GM19397 (cell line): ENCODE data around the gene CACNB3.
A peak's percentile ranks its signal among the peaks of the same experiment; 100 is the strongest.

Source experiments
- ATAC-seq: cut with Tn5 transposase; IDR thresholded peaks from one replicate; pipeline ENCODE4 v1.9.1; 2021; ENCODE audit warnings: mild to moderate bottlenecking, moderate library complexity; ENCODE audit not compliant: unreplicated experiment

CACNB3 gene

DNA sequence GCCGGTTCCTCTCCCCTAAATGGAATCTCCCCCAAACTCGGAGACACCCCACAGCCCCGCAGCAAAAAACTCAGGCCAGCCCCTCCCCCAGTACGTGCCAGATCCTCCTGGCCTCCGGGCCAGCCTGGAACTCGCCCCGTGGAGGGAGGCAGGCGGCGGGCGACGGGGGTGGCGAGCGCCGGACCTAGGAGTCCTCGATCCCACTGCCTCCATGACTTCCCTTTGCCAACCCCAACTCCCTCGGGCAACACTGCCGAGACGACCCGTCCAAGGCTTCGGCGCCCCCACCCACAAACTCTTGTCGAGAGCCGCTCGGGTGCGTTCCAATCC lies 29.8 kb upstream of the CACNB3 start:
- no peak for ATAC-seq

GRCh38 chr12:48788854-48789775 lies 29.2 kb upstream of the CACNB3 start, which contains the start of gene ADCY6:
Gene ADCY6 (minus strand): TSS chr12:48789089. CDS start chr12:48783434, 5,655 bp downstream.
- ATAC-seq, result no peak

- no peak for ATAC-seq
Measured at GRCh38 chr12:48789858-48790326, 28.4 kb upstream of the CACNB3 start.

DNA sequence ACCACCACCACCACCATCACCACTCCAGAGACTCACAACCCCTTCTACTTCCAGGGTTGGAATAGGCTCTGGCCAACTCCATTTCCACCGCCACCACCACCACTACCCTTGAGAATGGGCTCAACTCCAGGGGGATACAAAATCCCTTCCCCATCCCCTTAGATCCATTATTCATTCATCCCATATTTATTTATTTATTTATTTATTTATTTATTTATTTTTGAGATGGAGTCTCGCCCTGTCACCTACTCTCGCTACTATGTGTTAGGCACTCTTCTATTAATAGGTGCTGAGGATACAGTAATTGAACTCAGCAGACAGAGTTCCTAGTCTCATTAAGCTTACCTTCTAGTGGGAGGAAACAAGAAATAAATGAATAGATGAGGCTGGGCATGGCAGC lies 24.6 kb upstream of the CACNB3 start:
- no peak for ATAC-seq

- ATAC-seq, result no peak
Measured at GRCh38 chr12:48794870-48795269, 23.4 kb upstream of the CACNB3 start.

DNA sequence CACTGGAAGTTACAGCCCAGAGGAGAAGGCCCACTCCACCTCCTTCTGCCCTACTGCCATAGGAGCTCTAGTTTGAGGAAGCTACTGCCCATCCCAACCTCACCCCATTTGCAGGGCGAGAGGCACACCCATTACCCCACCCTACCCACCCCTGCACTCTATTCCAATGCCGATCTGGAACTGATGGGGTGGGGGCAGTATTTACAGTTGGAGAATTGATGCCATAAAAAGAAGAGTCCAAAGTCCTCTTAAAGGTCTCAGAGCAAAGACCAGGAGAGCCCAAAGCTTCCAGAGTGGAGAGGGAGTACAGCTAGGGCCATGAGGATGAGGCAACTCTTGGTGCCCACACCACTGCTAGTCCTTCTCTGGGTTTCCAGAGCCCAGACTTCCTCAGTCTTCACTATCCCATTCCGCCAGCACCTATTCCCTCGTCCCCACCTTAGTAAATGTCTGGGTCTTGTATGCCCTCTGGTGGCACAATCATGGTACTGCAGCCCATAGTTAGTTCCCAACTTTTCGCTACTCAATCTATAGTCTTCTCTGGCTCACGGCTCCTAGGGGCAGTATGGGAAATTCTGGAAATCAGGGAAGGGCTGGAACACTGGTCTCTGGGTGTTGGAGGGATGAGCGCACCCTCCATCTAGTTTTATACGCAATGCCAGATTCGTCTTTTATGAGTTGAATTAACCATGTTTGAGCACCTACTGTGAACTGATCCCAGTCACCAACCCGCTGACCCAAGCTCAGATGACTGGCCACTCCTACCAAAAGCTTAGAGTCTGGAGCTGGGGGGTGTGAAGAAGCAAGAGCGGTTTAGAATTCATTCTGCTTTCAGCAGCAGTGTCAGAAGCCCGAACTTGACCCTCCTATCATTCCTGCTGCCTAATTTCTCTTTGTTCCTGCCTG lies 22.5 kb upstream of the CACNB3 start:
- ATAC-seq, result no peak

GRCh38 chr12:48796976-48797375 lies 21.3 kb upstream of the CACNB3 start:
- no peak for ATAC-seq

GRCh38 chr12:48800457-48800856 lies 17.8 kb upstream of the CACNB3 start:
- no peak for ATAC-seq

DNA sequence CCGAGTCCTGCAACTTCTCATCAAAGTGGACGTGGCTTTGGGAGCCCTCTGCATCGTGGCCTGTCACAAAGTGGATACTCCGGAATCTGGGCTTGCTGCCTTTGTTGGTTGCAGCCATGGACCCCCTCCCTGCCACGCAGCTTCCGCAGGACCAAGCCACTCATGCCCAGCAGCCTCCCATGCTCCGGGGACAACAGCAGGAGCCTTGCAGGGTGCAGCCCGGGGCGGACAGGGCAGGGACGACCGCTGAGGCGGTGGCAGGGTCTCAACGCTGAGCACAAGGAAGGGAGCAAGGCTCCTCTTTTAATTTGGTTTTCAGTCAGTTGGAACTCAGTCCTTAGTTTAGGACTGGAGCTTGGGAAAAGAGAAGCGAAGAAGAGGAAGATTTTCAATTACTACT lies 17.3 kb upstream of the CACNB3 start:
- ATAC-seq, result no peak

GRCh38 chr12:48803675-48804074 lies 14.6 kb upstream of the CACNB3 start:
- ATAC-seq, result no peak

GRCh38 chr12:48807981-48808380 lies 10.3 kb upstream of the CACNB3 start:
- ATAC-seq, result no peak

- ATAC-seq, result no peak
Measured at GRCh38 chr12:48810903-48811431, 7.3 kb upstream of the CACNB3 start.

GRCh38 chr12:48811437-48812090 lies 6.7 kb upstream of the CACNB3 start:
- ATAC-seq, result no peak

- ATAC-seq, result no peak
Measured at GRCh38 chr12:48812389-48812788, 5.9 kb upstream of the CACNB3 start.

DNA sequence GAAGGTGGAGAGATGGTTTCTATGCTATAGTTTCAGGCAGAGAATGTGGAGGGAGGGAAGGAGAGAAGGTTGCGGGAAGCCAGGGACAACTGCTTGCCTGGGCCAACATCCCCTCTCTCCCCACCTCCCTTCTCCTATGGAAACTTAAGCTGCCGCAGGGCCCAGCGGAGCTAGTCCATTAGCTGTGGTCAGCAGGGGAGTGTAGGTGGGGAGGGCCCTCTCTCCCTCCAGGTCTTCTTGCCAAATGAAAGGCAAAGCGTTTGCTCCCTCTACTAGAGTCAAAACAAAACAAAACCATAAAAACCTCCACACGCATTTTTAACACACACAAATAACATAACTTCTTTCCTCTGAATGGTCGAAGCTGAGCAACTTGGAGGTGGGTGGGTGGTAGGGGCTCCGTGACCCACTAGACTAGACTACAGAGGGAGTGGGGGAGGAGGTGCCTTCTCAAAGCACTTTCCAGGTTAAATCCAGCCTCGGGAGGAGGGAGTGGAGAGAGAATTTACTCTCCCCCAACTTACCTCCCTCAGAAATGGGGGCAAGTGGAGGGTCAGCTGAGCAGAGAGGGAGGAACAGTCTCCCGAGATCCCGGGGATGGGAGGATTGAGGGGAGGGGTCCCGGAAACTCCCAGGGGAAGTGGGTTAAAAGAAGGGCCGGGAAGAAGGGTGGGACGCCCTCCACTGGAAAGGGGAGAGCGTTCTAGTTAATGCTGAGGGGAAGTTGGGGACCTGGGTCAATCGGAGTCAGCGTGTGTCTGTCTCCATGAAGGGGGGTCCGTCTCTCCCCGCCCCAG lies 4.6 kb upstream of the CACNB3 start:
- no peak for ATAC-seq

DNA sequence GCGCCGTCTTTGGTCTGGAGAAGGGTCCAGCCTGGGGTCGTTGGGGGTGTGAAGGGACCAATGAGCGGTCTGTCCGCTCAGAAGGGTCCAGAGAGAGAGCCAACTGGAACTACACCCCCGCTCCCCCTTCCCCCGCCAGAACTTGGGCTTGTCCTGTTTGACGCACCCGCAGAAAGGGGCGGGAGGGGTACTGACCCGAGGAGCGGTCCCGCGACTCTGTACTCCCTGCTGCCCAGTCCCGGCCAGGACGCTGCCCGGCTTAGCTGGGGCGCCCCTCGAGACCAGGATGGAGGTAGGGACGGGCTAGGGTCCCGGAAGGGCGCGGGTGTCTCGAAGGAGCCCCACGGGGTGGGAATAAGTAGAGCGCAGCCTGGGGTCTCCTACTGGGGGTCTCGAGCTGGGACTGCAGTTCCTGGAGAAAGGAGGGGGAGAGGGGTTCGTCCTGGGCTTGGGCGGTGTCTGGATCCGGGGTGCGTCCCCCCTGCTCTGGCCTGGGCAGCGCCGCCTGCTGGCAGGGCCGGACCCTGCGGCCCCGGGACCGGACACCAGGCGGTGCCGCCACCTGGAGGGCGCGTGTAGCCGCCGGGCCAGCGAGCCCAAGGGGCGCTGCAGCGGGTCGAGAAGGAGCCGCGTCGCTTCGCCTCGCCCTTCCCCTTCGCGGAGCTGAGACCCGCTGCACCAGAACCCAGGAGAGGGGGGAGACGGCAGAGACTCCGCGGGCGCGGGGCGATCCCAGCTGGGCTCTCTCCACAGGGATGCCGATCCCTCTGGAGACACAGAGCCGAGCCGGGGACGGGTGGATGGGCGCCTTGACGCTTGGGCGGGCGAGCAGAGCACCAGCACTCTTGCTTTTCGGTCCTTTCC lies 3.8 kb upstream of the CACNB3 start:
- peak; percentile 79 for ATAC-seq

DNA sequence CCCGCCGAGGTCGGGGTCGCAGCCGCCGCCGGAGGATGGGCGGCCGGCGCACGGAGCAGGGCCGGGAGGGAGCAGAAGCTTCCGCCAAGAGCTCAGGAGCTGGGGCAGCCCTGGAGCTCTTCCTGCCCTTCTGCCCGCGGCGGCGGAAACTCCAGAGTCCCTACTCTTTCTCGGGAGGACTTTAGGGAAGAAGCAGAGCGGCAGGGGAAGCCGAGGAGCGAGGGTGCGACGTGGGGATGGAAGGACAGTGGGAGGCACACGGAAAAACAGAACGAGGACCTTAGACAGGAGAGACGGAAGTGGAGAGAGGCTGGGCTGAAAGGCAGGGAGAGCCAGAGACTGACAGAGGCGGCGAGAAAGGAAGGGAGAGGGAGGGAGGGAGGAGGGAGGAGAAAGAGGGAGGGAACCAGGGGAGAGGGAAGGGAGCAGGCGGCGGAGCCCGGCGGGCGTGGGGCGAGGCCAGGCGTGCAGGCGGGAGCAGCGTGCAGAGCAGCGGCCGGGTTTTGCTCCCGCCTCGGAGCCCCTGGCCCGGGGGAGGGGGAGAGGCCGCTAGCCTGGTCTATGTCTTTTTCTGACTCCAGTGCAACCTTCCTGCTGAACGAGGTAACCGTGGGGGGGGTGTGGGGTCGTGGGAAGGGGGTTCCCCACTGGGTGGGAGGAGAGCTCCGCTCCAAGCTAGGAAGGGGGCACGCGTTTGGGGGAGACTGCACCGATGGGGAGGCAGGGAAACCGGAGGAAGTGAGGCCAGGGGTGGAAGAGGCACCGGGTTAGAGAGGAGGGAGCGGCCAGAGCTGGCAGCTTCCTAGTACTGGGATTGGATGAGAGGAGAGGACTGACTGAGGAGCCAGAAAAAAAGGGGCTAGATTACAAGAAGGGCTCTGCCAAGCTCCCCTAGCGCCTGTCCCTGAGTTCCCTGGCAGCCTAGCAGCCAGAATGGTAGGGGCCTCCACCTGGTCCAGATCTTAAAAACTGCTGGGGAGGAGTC lies 2.9 kb upstream of the CACNB3 start:
- ATAC-seq, result peak; percentile 37
